ENCODE measurements around the gene CAMTA1.

DNA sequence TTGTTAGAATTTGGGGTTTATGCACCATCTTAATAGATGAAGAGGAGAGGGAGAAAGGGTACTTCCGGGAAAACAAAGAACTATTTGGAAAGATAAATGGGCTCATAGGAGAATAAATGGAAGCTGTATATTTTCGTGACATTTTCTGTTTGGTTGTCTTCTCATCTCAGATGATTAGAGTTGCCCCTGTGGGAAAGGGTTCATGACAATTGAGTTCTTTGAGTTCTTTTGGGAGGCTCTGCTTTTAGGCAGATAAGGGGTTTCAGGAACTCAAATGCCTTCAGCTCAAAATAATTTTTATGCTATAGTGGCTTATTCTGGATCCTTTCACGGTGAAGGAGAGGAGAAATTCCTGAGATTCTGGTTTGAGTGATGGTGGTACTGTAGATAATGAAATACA, 63.6 kb downstream of the CAMTA1 start:
- TF ChIP-seq TAF1 (conservative IDR thresholded peaks at IDR 0.05) (no peak), GABPA (IDR thresholded peaks at IDR 0.05 in 1 of 2, conservative IDR thresholded peaks at IDR 0.05 in 1 of 2) (no peak)
- TF ChIP-seq, protein P1, sequence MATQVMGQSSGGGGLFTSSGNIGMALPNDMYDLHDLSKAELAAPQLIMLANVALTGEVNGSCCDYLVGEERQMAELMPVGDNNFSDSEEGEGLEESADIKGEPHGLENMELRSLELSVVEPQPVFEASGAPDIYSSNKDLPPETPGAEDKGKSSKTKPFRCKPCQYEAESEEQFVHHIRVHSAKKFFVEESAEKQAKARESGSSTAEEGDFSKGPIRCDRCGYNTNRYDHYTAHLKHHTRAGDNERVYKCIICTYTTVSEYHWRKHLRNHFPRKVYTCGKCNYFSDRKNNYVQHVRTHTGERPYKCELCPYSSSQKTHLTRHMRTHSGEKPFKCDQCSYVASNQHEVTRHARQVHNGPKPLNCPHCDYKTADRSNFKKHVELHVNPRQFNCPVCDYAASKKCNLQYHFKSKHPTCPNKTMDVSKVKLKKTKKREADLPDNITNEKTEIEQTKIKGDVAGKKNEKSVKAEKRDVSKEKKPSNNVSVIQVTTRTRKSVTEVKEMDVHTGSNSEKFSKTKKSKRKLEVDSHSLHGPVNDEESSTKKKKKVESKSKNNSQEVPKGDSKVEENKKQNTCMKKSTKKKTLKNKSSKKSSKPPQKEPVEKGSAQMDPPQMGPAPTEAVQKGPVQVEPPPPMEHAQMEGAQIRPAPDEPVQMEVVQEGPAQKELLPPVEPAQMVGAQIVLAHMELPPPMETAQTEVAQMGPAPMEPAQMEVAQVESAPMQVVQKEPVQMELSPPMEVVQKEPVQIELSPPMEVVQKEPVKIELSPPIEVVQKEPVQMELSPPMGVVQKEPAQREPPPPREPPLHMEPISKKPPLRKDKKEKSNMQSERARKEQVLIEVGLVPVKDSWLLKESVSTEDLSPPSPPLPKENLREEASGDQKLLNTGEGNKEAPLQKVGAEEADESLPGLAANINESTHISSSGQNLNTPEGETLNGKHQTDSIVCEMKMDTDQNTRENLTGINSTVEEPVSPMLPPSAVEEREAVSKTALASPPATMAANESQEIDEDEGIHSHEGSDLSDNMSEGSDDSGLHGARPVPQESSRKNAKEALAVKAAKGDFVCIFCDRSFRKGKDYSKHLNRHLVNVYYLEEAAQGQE (IDR thresholded peaks at IDR 0.05) = no peak
- TF ChIP-seq, protein P2, sequence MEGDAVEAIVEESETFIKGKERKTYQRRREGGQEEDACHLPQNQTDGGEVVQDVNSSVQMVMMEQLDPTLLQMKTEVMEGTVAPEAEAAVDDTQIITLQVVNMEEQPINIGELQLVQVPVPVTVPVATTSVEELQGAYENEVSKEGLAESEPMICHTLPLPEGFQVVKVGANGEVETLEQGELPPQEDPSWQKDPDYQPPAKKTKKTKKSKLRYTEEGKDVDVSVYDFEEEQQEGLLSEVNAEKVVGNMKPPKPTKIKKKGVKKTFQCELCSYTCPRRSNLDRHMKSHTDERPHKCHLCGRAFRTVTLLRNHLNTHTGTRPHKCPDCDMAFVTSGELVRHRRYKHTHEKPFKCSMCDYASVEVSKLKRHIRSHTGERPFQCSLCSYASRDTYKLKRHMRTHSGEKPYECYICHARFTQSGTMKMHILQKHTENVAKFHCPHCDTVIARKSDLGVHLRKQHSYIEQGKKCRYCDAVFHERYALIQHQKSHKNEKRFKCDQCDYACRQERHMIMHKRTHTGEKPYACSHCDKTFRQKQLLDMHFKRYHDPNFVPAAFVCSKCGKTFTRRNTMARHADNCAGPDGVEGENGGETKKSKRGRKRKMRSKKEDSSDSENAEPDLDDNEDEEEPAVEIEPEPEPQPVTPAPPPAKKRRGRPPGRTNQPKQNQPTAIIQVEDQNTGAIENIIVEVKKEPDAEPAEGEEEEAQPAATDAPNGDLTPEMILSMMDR (IDR thresholded peaks at IDR 0.05; ENCODE audit: low read depth, low read length, missing input control) = no peak

All from liver (tissue), 3 donors.